ENCODE measurements around the gene TNS3.

DNA sequence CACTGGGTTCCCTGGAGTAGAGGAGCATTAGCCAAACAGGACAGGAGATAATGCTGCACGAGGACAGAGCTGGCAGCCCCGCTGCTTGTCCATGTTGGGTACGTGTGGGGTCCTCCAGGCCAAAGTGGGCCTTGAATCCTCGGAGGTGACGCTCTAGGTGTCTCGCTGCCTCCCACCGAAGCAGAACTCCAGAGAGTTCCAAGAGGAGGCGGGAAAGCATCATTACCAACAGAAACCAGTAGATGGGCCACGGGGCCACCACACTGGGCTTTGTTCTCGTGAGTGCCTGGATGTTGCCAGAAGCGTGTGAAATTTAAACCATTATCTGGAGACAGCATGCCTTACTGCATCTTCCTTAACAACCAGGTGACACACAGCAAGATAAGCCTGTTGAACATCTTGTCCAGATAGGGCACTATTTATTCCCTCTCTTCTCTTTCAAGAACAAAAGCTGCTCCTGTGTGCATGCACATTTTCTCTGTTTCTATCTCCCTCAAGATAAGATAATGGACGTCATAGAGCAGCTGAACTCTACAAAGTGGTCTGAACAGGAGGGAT is 56.8 kb downstream of the TNS3 start:
- TF ChIP-seq, protein P1, sequence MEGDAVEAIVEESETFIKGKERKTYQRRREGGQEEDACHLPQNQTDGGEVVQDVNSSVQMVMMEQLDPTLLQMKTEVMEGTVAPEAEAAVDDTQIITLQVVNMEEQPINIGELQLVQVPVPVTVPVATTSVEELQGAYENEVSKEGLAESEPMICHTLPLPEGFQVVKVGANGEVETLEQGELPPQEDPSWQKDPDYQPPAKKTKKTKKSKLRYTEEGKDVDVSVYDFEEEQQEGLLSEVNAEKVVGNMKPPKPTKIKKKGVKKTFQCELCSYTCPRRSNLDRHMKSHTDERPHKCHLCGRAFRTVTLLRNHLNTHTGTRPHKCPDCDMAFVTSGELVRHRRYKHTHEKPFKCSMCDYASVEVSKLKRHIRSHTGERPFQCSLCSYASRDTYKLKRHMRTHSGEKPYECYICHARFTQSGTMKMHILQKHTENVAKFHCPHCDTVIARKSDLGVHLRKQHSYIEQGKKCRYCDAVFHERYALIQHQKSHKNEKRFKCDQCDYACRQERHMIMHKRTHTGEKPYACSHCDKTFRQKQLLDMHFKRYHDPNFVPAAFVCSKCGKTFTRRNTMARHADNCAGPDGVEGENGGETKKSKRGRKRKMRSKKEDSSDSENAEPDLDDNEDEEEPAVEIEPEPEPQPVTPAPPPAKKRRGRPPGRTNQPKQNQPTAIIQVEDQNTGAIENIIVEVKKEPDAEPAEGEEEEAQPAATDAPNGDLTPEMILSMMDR (IDR thresholded peaks at IDR 0.05; ENCODE audit: low read depth, low read length, poor library complexity, severe bottlenecking), result no peak
- TF ChIP-seq EZH2phosphoT487 (IDR thresholded peaks at IDR 0.05; ENCODE audit: borderline replicate concordance, low read length), result no peak

Measured in DOHH2 (cell line).